ENCODE measurements around the gene ECM2.

Gene ECM2

GRCh38 chr9:92455217-92455616, 80.6 kb downstream of the ECM2 start:
- DNase-seq = no peak

GRCh38 chr9:92446536-92446935, 89.3 kb downstream of the ECM2 start:
- DNase-seq = no peak
